ENCODE measurements around the gene HASPIN.

Gene HASPIN

DNA sequence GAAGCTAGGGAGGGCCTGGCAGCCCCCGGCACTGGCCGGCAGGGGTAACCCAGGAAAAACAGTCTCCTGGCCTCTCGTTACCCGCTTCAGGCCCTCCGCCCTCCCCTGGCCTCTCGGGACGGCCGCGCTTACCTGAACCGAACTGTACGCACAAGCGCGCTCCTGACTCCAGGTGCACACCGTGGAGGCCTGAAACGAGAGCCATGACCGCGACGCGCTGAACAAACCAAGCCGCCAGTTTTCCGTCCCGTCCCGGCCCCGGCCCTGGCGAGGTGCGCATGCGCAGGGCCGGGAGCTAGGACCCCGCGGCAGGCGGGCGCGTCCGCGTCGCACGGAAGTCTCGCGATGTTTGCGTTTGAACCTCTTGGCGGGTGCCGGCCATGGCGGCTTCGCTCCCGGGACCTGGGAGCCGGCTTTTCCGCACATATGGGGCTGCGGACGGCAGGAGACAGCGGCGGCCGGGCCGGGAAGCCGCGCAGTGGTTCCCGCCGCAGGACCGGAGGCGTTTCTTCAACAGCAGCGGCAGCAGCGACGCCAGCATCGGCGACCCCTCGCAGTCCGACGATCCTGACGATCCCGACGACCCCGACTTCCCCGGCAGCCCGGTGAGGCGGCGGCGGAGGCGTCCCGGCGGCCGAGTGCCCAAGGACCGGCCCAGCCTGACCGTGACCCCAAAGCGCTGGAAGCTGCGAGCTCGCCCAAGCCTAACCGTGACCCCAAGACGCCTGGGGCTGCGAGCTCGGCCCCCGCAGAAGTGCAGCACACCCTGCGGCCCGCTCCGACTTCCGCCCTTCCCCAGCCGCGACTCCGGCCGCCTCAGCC is at the start of gene HASPIN:
TSS of gene HASPIN (plus strand) at position 348 of the 822 bp plus-strand sequence. CDS start at position 381, 33 bp downstream.
- peak; percentile 84 for DNase-seq (ENCODE audit: low spot score)

DNA sequence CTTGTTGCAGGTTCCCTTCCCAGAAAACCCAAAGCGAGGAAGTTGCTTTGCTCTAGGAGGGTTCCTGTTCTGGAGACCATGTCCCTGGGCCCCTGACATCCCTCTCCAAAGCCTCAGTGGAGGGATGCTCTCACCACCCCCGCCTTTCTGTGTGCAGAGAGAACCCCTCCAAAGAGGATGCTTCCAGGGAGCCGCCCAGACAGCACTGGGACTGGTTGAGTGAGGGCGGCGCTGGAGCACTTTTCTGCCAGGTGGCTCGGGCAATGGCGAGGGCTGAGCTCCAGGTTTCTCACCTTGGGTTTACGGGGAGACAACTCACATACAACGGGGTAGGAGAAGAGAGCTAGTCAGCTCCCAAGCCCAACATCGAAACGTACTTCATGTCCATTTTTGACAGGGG is 47.8 kb upstream of the HASPIN start:
- DNase-seq (ENCODE audit: low spot score) = no peak

DNA sequence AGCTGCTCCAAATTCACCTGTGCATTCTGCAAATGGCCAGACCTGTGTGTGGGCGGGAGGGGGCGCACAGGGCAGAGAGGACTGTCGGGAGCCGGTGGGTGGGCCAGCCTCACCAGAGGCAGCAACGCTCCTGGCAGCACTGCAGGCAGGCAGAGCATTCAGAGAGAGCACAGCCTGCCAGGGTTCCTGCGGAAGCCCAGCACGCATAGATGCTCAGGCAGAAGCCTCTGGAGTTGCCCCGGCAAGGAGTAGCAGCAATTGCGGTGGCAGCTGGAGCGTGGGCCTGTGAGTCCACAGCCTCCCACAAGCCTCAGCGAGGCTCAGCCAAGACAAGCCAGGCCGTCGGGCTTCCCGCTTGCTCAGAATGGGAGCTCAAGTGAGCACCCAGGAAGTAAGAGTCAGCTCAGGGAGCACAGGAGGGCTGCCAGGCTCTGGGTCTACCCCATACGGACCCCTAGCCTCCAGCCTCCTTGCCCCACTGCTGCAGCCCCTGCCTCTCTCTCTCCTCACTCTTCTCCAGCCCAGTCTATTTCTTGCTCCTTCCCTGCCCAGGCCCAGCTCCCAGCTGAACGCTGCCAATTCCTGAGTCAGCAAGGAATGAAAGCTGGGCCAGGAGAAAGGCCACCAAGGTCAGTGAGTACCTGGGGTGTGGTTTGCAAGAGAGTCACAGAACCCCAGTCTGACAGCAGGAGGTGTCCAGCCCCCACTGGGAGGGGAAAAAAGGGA is 45.4 kb upstream of the HASPIN start:
- DNase-seq (ENCODE audit: low spot score) = peak; percentile 41

DNA sequence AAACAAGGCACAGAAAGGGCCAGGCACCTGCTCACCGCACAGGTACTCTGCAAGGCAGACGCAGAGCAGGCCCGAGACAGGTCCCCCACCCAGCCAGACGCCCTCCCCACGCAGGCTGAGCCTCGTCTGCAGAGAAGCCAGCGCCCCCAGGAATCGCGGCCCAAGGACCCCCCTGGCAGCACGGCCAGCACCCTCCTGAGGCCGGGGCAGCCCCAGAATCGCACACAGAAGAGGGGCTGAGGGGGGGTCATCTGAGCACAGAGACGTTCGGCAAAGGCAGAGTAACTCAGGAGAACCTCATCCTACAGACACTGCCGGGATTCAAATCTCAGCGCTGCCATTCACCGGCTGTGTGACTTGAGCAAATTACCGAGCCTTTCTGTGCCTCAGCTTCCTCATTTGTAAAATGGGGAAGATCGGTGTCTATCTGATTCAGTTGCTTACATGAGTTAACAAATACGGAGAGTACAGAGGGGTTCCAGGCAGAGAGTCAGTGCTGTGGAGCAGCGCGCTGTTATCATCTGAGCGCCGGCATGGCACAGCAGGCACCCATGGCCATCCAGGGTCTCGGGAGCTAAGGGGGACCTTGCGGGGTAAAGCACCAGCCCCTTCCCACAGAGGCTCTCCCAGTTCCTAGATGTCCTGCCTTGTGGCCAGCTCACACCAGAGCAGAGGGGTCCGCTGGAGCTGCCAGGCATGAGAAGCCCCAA is 44.7 kb upstream of the HASPIN start:
- DNase-seq (ENCODE audit: low spot score) = no peak

DNA sequence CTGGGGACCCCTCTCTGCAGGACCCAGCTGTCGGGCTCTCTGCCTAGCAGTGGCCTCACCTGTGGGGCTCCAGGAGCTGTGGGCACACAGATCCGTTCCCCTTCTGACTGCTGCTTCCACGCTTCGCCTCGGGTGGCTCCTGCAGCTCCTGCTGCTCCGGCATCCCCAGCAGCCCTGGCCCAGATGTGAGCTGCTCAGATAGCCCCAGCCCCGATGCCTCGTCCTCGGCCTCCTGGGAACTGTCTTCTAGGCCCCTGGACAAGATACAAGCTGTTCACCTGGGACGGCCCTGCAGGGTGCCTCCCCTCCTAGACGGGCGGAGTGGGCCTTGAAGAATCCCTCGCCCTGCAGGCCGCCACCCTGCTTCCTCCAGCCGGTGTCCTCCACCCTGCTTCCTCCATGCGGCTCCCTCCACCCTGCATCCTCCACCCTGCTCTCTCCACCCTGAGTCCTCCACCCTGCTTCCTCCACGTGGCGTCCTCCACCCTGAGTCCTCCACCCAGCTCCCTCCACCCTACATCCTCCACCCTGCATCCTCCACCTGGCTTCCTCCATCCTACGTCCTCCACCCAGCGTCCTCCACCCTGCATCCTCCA is 44.1 kb upstream of the HASPIN start:
- DNase-seq (ENCODE audit: low spot score) = no peak

DNA sequence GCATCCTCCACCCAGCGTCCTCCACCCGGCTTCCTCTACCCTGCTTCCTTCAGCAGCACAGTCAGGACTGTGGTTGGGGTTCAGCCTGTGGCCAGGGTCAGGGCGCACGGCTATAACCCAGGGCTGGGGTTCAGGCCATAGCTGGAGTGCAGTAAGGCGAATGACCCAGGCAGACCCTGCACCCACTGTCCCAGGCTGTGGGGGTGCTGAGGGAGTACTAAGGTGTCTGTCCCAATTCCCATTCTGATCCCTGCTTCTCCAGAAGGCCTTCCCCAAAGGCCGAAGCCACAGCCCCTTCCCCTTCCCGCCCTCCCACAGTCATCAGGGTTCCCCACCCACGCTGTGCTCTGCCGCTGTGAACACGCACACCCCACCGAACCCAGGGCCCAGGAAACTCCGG is 42.6 kb upstream of the HASPIN start:
- DNase-seq (ENCODE audit: low spot score) = no peak

DNA sequence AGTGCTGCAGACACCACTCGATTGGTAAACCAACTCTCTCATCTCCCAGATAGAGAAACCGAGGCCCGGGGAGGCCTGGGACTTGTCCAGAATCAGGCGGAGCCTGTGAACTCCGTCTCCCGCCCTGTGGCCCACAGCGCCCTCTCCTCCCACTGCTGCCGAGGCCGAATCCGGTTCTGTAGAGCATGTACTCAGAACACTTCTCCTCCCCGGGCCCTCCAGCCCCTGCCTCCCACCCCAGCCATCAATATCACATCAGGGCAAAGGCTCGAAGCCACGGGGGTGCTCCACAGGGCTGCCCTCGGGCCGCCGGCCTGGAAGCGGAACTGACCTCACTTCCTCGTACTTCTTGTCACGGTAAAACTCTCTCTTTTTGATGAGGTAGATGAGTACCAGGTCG is 42.1 kb upstream of the HASPIN start:
- DNase-seq (ENCODE audit: low spot score) = no peak

DNA sequence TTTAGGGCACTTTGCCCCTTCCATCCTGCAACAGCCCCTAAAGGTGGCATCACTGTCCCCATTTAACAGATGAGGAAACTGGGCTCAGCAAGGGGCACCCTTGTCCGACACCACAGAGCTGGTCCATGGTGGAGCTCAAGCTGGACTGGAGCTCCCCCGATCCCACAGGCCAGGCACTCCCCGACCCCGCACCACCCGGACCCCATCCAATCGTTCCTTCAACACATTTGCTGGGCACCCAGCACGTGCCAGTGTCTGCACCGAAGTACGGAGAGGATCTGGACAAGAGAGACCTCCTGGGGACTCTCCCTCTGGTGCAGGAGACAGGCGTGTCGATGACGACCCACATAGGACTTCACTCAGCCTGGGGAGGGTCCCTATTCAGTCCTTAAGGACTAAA is 41.7 kb upstream of the HASPIN start:
- no peak for DNase-seq (ENCODE audit: low spot score)

DNA sequence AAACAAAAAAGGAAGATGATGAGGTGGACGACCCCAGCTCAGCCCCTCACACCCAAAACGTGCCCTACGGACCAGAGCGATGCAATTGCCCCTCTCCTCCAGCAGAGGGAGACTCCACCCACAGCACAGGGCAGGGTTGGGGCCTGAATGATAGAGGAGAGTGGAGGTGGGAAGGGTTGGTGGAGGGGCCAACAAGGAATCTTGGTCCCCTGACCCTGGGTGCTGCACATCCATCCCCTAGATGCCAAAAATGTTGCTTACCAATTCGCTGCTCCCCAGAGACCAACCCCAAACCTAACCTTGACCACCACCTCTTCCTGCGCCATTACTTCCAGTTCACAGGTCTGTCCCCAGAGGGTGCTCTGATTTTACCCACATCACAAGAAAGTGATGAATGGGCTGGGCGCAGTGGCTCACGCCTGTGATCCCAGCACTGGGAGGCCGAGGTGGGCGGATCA is 40.6 kb upstream of the HASPIN start:
- DNase-seq (ENCODE audit: low spot score) = no peak

DNA sequence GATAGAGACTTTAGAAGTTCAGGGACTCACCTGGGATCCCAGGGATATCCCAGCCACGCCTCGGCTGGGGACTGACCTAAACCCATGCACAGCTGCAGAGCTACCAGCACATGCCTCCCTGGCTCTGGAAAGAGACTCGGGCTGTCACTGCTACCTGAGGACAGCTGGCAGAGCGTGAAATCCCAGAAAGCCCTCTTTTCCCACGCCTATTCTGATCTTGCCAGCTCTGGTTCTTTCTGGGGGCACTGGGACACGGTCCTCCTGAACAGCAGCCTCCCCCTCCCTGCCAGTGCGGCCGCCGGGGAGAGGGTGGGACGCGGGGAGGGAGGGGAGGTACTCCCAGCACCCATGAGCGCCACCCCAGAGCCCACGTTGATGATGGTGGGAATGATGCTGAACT is 38.5 kb upstream of the HASPIN start:
- DNase-seq (ENCODE audit: low spot score) = no peak

DNA sequence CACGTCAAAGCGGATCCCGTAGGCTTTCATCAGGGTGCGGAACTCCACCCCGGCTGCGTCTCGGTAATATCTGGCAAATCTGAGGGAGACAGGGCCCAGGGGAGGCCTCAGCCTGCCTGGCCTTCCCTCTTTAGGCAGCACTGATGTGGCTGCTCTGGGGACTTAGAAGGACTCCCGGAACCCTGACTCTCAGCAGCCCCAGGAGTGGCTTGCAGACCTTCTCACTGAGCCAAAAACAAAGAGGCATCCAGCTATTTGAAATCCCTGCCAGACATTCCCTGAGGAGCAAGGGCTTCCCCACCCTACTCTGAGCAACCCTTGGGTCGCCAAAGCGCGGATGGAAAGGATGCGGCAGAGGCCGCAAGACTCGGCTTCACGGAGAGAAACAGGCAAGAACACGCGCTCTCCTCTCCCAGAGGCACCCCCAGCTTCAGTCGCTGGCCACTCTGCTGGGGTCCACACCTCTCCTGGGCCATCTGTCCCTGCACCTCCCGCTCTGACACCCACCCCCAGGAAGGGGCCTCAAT is 35.6 kb upstream of the HASPIN start:
- DNase-seq (ENCODE audit: low spot score) = no peak

DNA sequence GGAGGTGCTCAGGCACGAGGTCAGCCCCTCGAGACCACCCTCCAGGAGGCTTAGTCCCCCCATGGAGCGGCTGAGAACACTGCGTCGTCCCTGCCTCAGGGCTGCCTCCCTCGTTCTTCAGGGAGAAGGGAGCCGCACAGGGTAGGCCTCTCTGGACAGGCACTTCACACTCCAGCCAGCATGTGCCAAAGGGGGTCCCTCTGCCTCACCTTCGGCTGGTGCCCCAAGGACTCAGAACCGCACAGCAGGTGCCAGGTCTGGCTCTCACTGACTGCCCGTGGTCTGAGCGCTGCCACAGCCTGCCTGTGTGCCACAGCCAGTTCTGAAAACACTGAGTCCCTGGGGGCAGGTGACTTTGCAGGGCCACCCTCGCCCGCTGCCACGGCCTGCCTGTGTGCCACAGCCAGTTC is 34.8 kb upstream of the HASPIN start:
- no peak for DNase-seq (ENCODE audit: low spot score)

DNA sequence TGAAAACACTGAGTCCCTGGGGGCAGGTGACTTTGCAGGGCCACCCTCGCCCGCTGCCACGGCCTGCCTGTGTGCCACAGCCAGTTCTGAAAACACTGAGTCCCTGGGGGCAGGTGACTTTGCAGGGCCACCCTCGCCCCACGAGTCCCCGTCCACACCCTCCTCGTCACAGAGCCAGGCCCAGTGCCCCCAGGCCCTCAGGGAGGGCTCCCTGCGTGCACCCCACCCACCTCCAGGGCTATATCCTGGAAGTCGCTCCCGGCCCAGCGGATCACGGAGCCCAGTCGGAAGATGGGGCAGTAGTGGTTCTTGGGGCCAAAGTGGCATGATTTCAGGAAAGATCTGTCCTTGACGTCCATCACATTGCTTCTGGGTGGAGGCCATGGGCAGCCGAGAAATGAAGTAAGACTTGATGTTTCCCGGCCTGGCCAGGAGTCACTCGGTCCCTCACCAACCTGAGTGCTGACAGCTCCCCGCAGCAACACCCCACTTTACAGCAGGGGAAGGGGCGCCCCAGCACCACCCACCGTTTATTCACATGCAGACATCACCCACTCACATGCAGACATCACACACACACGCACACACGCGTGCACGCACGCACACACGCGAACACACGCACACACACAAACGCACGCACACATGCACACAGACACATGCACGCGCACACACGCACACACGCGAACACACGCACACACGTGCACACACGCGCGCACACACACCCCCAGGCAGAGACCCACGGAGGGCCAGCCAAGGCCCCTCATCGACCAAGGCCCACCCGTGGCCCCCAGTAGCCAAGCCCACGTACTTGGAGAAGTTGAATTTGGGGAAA is 34.2 kb upstream of the HASPIN start:
- DNase-seq (ENCODE audit: low spot score) = no peak

DNA sequence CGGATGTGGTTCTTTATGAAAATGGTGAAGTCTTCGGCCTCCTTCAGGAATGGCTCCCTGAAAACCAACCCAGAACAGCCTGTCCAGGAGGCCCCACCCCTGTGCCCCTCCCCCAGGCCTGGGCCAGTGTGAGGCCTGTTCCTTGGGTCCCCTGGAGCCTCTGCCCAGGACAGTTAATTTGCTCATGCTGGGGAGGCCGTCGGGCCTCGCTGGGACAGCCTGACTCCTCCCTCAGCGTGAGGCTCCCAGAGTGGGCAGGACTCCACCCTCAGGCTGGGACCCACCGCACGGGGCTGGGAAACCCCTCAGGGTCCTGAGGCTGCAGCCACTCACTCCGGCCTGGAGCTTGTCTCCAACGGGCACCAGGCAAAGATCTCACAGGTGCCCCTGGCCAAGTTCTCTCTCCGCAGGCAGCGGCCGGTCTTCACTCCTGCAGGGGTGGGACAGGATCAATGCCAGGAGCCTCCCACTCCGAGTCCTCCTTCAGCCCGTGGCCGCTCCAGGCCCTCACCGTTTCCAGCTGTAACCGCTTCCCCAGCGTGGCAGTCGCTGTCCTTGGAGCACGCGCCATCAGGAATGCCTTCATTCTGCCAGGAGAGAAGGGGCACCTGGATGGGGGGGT is 33.5 kb upstream of the HASPIN start:
- no peak for DNase-seq (ENCODE audit: low spot score)

DNA sequence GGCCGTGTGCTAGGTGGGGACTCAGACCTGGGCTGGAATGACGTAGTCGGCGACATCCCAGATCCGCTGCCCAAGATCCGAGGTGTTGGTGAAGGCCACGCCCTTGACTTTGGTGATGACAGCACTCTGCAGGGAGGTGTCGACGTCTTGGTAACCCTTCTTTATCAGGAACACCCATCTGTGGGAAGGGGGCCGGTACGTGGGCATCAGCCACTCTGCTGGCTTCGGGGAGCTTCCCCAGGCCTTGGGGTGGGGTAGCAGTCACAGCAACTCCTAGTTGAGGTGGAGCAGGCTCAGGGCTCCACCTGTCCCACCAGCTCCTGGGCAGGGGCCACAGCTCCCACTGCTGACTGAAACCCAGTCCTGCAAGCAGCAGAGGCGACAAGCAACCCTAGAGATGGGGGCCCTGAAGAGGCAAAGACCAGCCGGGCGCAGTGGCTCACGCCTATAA is 32.1 kb upstream of the HASPIN start:
- peak; percentile 44 for DNase-seq (ENCODE audit: low spot score)

DNA sequence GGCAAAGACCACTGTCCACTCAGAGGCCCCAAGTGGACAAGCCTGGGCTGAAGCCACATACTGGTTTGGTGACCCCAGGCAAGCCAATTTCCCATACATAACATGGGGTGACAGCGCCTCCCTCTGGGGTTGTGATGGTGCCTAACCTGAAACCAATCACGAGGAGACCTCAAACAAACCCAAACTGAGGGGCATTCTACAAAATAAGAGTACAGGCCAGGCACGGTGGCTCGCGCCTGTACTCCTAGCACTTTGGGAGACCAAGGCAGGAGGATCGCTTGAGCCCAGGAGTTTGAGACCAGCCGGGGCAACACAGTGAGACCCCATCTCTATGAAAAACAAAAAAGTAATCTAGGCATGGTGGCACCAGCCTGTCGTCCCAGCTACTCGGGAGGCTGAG is 31.4 kb upstream of the HASPIN start:
- DNase-seq (ENCODE audit: low spot score) = no peak

DNA sequence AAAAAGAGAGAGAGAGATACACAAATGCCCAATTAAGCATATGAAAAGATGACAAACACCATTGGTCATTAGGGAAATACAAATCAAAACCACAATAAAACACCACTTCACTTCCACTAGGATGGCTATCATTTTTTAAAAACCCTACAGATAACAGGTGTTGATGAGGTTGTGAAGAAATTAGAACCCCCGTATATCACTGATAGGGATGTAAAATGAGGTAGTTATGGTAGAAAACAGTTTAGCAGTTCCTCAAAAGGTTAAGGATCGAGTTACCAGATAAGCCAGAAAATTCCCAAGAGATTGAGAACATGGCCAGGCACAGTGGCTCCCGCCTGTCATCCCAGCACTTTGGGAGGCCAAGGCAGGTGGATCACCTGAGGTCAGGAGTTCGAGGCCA is 30.6 kb upstream of the HASPIN start:
- DNase-seq (ENCODE audit: low spot score) = no peak

DNA sequence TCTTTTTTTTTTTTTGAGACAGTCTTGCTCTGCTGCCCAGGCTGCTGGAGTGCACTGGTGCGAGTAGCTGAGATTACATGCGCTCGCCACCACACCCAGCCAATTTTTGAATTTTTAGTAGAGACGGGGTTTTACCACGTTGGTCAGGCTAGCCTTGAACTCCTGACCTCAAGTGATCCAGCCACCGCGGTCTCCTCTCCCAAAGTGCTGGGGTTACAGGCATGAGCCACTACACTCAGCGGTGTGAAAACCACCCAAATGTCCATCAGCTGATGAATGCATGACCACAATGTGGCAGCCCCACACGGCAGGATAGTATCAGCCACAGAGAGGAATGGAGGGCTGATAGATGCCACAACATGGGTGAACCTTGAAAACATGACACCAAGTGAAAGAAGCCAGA is 29.9 kb upstream of the HASPIN start:
- no peak for DNase-seq (ENCODE audit: low spot score)

DNA sequence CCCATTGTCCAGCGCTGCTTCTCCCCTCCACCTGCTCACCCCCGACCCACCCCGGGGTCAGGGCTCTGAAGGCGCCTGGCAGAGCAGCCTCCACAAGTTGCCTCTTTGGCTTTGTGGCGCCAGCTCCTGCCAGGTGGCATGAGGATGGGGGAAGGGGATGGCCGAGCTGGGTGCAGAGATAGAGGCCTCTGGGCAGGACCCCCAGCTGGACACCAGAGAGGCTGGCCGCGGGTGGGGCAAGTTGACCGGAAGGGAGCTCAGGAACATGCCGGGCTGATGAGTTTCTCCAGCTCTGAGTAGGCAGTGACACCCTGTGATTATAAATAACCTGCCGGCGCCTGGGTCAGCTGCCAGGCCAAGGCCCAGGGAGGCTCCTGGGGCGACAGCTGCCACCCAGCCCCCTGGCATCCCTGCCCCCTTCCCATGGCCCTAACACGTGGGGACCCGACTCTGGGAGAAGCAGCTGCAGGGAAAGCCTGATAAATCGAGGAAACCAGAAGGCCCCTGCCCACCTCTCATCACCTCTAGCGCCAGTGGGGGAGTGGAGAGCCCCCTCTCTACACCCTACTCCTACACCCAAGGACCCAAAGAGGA is 28.5 kb upstream of the HASPIN start:
- no peak for DNase-seq (ENCODE audit: low spot score)

DNA sequence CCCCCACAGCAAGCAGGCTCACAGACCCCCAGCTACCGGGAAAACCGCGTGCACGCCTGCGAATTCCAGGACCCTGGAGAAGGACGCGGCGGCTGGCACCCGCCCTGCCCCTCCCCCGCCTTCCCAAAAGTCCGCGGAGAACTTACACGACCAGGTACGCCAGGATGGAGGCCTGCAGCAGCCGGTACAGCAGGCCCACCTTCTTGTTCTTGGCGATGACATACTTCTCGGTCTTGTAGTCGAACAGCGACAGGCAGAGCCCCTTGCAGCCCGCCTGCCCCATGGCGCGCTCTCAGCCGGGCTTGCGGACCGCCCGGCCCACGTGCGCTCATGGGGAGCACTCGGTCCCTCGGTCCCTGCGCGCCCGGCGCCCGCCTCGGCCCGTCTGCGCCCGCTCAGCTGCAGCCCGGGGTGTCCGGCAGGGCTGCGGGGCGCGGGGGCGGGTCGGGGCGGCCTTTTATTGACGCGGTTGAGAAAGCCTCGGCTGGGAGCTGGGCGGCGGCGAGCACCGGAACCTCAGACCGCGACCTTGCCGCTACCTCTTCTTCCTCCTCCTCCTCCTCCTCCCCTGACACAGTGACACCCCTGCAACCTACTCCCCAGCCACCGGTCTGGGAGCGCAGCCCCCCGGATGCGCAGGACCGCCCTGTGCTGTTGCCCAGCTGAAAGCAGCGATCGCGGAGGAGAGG is 27.8 kb upstream of the HASPIN start, which contains the start of gene P2RX5:
TSS of gene P2RX5 (minus strand) at position 433 of the 689 bp plus-strand sequence. CDS start at position 283, 150 bp downstream.
- no peak for DNase-seq (ENCODE audit: low spot score)

All from cerebellar cortex (tissue), 1 donor.